ENCODE measurements around the gene NXT2. TPM values are rescaled to one million over a fixed set of nuclear protein-coding genes. Genes with fewer than 3 reads are reported as not detected.

NXT2 gene
- total RNA-seq, 4 donors from 2014 or later = 11.9 to 16.0 (median 13.6) TPM

GRCh38 chrX:109508915-109509314 is 27.7 kb upstream of the NXT2 start:
- no peaks in the 10 kb centered on the region for H3K27me3 ChIP-seq
- intact Hi-C loops (cut with DNase I) = no loop called here

GRCh38 chrX:109511113-109511512 is 25.5 kb upstream of the NXT2 start:
- no peak for TF ChIP-seq CTCF (IDR thresholded peaks at IDR 0.05)
- no peak for TF ChIP-seq POLR2A (IDR thresholded peaks at IDR 0.05)
- no peak for DNase-seq
- Histone ChIP-seq H3K36me3 (no peaks in the 10 kb centered on the region), H3K4me3 (replicated peaks in 1 of 3) (no peak overlapping the region), H3K27me3 (no peaks in the 10 kb centered on the region), H3K27ac (no peak overlapping the region), H3K9me3 (no peaks in the 10 kb centered on the region), H3K4me1 (no peaks in the 10 kb centered on the region)
- intact Hi-C loops (cut with DNase I) = no loop called here
- 64 to 72% methylated on average over 1 of the region's 1 CpG for WGBS, 2 donors

More at GRCh38 chrX:109508915-109509314, 27.7 kb upstream of the NXT2 start:
- no peaks in the 10 kb centered on the region for H3K4me1 ChIP-seq
- H3K36me3 ChIP-seq = no peaks in the 10 kb centered on the region
- no peak for TF ChIP-seq CTCF (IDR thresholded peaks at IDR 0.05)
- DNase-seq = no peak
- H3K4me3 ChIP-seq (replicated peaks in 1 of 3) = no peak overlapping the region
- H3K27ac ChIP-seq = no peak overlapping the region
- no peaks in the 10 kb centered on the region for H3K9me3 ChIP-seq

GRCh38 chrX:109519001-109519400 is 17.6 kb upstream of the NXT2 start:
- no peaks in the 10 kb centered on the region for H3K9me3 ChIP-seq
- intact Hi-C loops (cut with DNase I) = no loop called here
- no peak overlapping the region for H3K4me3 ChIP-seq (replicated peaks in 1 of 3)
- no peaks in the 10 kb centered on the region for H3K36me3 ChIP-seq
- H3K27me3 ChIP-seq = no peaks in the 10 kb centered on the region
- no peak for DNase-seq
- H3K4me1 ChIP-seq = no peaks in the 10 kb centered on the region
- TF ChIP-seq CTCF (IDR thresholded peaks at IDR 0.05) = no peak
- TF ChIP-seq POLR2A (IDR thresholded peaks at IDR 0.05) = no peak
- H3K27ac ChIP-seq = no peak overlapping the region
- WGBS, 2 donors = 88 to 91% methylated on average over 1 of the region's 1 CpG

- TF ChIP-seq CTCF (IDR thresholded peaks at IDR 0.05) (no peak), POLR2A (IDR thresholded peaks at IDR 0.05) (no peak)
- intact Hi-C loops (cut with DNase I) = no loop called here
- no peak overlapping the region for H3K27ac ChIP-seq
- 64 to 68% methylated on average over 1 of the region's 1 CpG for WGBS, 2 donors
- no peak overlapping the region for H3K4me3 ChIP-seq (replicated peaks in 1 of 3)
- H3K9me3 ChIP-seq = no peaks in the 10 kb centered on the region
- H3K36me3 ChIP-seq = no peaks in the 10 kb centered on the region
- H3K4me1 ChIP-seq = no peaks in the 10 kb centered on the region
- no peaks in the 10 kb centered on the region for H3K27me3 ChIP-seq
- DNase-seq = no peak
Measured at GRCh38 chrX:109533005-109533404, 3.6 kb upstream of the NXT2 start.

DNA sequence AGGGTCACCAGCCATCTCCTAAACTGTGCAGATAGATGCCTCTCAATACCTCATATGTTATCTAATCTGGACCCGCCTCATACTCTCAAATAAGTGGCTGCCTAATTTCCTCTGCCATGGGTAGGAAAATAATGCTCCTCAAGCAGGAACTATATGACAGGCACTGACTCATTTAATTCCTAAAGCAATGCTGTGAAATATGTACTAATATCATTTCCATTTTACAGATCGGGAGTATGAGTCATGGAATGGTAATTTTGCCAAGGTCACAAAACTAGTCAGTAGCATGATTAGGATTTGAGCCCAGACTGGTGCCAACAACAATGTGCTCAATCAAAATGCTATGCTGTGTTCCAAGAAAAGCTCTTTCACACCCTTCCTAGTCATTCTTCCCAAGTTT is 3.0 kb upstream of the NXT2 start:
- no peak for TF ChIP-seq POLR2A (IDR thresholded peaks at IDR 0.05)
- no peak for TF ChIP-seq CTCF (IDR thresholded peaks at IDR 0.05)
- intact Hi-C loops (cut with DNase I) = no loop called here
- no peaks in the 10 kb centered on the region for H3K27me3 ChIP-seq
- H3K9me3 ChIP-seq = no peaks in the 10 kb centered on the region
- no peaks in the 10 kb centered on the region for H3K36me3 ChIP-seq
- H3K27ac ChIP-seq = no peak overlapping the region
- 80 to 84% methylated on average over 2 of the region's 2 CpGs for WGBS, 2 donors
- H3K4me1 ChIP-seq = no peaks in the 10 kb centered on the region
- H3K4me3 ChIP-seq (replicated peaks in 1 of 3) = no peak overlapping the region
- no peak for DNase-seq

Data from thyroid gland (tissue), 4 donors.